HepG2 (cell line): ENCODE results near the gene PRKACG. TPM values are rescaled to one million over a fixed set of nuclear protein-coding genes. Genes with fewer than 3 reads are reported as not detected.

Source experiments
- ATAC-seq: fragments of 200-7000 bp; cut with Tn5 transposase; 3 replicates; pipeline ENCODE4 v1.9.1; 2020; ENCODE audit warnings: mild to moderate bottlenecking, moderate library complexity
- BruUV-seq: library from RNA; stranded (reverse); fragments of 400-500 nt; replicated peaks from 2 replicates; lab custom pipeline; 2021; lab: Mats Ljungman, UMichigan
- CTCF ChIA-PET: fragments of 300-600 bp; formaldehyde crosslinking; extraction: SDS; loops from one replicate; lab custom pipeline; 2021; ENCODE audit warnings: low total read pairs, inconsistent platforms, low intra/inter-chr PET ratio; lab: Yijun Ruan, JAX
- POLR2A ChIA-PET: fragments of 350-600 bp; sonication (Branson Sonifier 250); formaldehyde crosslinking; loops from one replicate; lab custom pipeline; 2020; ENCODE audit warnings: antibody characterized with exemption, inconsistent platforms; lab: Yijun Ruan, JAX
- DNase-seq: peaks from one replicate; pipeline ENCODE4 v3.0.0-alpha.2; 2015; ENCODE audit warnings: low spot score
- FAIRE-seq: peaks from 3 replicates; lab custom pipeline; 2011; peaks lifted over from hg19 to GRCh38; lab: Jason Lieb, UNC
- H2AFZ ChIP-seq: one replicate; pipeline ENCODE4 v1.6.1; 2011; ENCODE audit warnings: low read length, inconsistent platforms
- H3K27ac ChIP-seq: fragments of 300-600 bp; 3 replicates; pipeline ENCODE4 v1.8.0; 2011; ENCODE audit warnings: mixed run types, mild to moderate bottlenecking, mixed read lengths, low read length, inconsistent platforms; ENCODE audit not compliant: insufficient read depth; ENCODE audit errors: extremely low read length
- H3K27me3 ChIP-seq, 2 experiments: fragments of 200-600 bp in 1 of 2; 2 replicates in 1 of 2; 3 replicates in 1 of 2; pipeline versions ENCODE4 v1.6.0 to v1.8.0; 2011; ENCODE audit warnings: low read length in 2 of 2, mild to moderate bottlenecking in 2 of 2, moderate library complexity in 2 of 2, inconsistent platforms in 1 of 2; ENCODE audit not compliant: insufficient read depth in 2 of 2, control insufficient read depth in 1 of 2
- H3K36me3 ChIP-seq, 2 experiments: fragments of 200-600 bp in 1 of 2; replicated peaks in 1 of 2; 2 replicates in 1 of 2; 3 replicates in 1 of 2; pipeline versions ENCODE4 v1.5.1 to v1.8.0; 2011; ENCODE audit warnings: low read length in 2 of 2, inconsistent platforms in 1 of 2; ENCODE audit not compliant: insufficient read depth in 2 of 2, control insufficient read depth in 1 of 2
- H3K4me1 ChIP-seq: 2 replicates; pipeline ENCODE4 v1.5.1; 2012; ENCODE audit warnings: low read length, inconsistent platforms; ENCODE audit not compliant: insufficient read depth
- H3K4me2 ChIP-seq: 2 replicates; pipeline ENCODE4 v1.6.0; 2011; ENCODE audit warnings: low read depth, low read length, inconsistent platforms
- H3K4me3 ChIP-seq, 3 experiments: fragments of 200-600 bp in 1 of 3; sonication (generic), shearing (Covaris generic) in 1 of 3; replicated peaks in 1 of 3; 2 replicates each; pipeline ENCODE4 v1.5.1; 2011 to 2016; ENCODE audit warnings: low read length in 3 of 3, inconsistent platforms in 2 of 3, low read depth in 2 of 3, mild to moderate bottlenecking in 2 of 3, control low read depth in 1 of 3, mixed read lengths in 1 of 3; ENCODE audit not compliant: insufficient read depth in 1 of 3
- H3K79me2 ChIP-seq: one replicate; pipeline ENCODE4 v1.6.1; 2011; ENCODE audit warnings: low read length, inconsistent platforms; ENCODE audit not compliant: insufficient read depth
- H3K9ac ChIP-seq: 2 replicates; pipeline ENCODE4 v1.6.0; 2011; ENCODE audit warnings: mild to moderate bottlenecking, low read depth, low read length, inconsistent platforms; ENCODE audit not compliant: insufficient read depth
- H3K9me3 ChIP-seq: 2 replicates; pipeline ENCODE4 v1.5.1; 2012; ENCODE audit warnings: mild to moderate bottlenecking, low read length
- H4K20me1 ChIP-seq: 2 replicates; pipeline ENCODE4 v1.6.0; 2011; ENCODE audit warnings: inconsistent platforms, mild to moderate bottlenecking, low read length, moderate library complexity; ENCODE audit not compliant: insufficient read depth
- FIP1L1 ChIP-seq: fragments of 200-400 bp; formaldehyde crosslinking; IDR thresholded peaks from 2 replicates; pipeline ENCODE4 v1.6.1; 2018; ENCODE audit warnings: low read depth, mild to moderate bottlenecking, low read length, moderate library complexity, borderline replicate concordance; ENCODE audit not compliant: insufficient read depth
- NFIB ChIP-seq: sonication (generic); formaldehyde crosslinking; IDR thresholded peaks from 2 replicates; pipeline ENCODE4 v1.9.0; 2021; ENCODE audit warnings: missing genetic modification reagents, mild to moderate bottlenecking, borderline replicate concordance
- POGZ ChIP-seq: sonication (generic); formaldehyde crosslinking; IDR thresholded peaks from 2 replicates; pipeline ENCODE4 v1.4.0; 2020; ENCODE audit warnings: mild to moderate bottlenecking, missing genetic modification reagents
- SALL1 ChIP-seq: sonication (generic); formaldehyde crosslinking; IDR thresholded peaks from 2 replicates; pipeline ENCODE4 v1.8.0; 2022; ENCODE audit warnings: mild to moderate bottlenecking, missing genetic modification reagents
- SMARCC2 ChIP-seq: fragments of 450-650 bp; IDR thresholded peaks from 2 replicates; pipeline ENCODE4 v1.6.1; 2017; ENCODE audit warnings: antibody characterized with exemption, mild to moderate bottlenecking
- ZBED4 ChIP-seq: sonication (generic); formaldehyde crosslinking; IDR thresholded peaks from 2 replicates; pipeline ENCODE4 v1.4.0; 2020; ENCODE audit warnings: missing genetic modification reagents, borderline replicate concordance
- ZNF180 ChIP-seq: sonication (generic); formaldehyde crosslinking; IDR thresholded peaks from 2 replicates; pipeline ENCODE4 v1.4.0; 2020; ENCODE audit warnings: low read depth, missing genetic modification reagents, borderline replicate concordance
- ZNF264 ChIP-seq: sonication (generic); formaldehyde crosslinking; IDR thresholded peaks from 2 replicates; pipeline ENCODE4 v1.4.0; 2020; ENCODE audit warnings: missing genetic modification reagents
- ZNF296 ChIP-seq: sonication (generic); formaldehyde crosslinking; conservative IDR thresholded peaks from 2 replicates; pipeline ENCODE4 v1.5.0; 2020; ENCODE audit warnings: mild to moderate bottlenecking, missing genetic modification reagents
- ZNF558 ChIP-seq: sonication (generic); formaldehyde crosslinking; IDR thresholded peaks from 2 replicates; pipeline ENCODE4 v1.9.0; 2022; ENCODE audit warnings: mild to moderate bottlenecking, missing genetic modification reagents, borderline replicate concordance
- ZNF576 ChIP-seq: sonication (generic); formaldehyde crosslinking; IDR thresholded peaks from 2 replicates; pipeline ENCODE4 v1.4.0; 2020; ENCODE audit warnings: mild to moderate bottlenecking, missing genetic modification reagents
- ZNF672 ChIP-seq: sonication (generic); formaldehyde crosslinking; IDR thresholded peaks from 2 replicates; pipeline ENCODE4 v1.8.1; 2022; ENCODE audit warnings: missing genetic modification reagents
- ZNF788 ChIP-seq: sonication (generic); formaldehyde crosslinking; IDR thresholded peaks from 2 replicates; pipeline ENCODE4 v1.5.0; 2020; ENCODE audit warnings: mild to moderate bottlenecking, missing genetic modification reagents, borderline replicate concordance
- ZNF841 ChIP-seq: sonication (generic); formaldehyde crosslinking; IDR thresholded peaks from 2 replicates; pipeline ENCODE4 v1.8.1; 2023; ENCODE audit warnings: missing genetic modification reagents, borderline replicate concordance
- WGBS: methylation state at CpG from one replicate; pipeline ENCODE4 v1.1.6; 2017; ENCODE audit warnings: low lambda C conversion rate; 5-methylcytosine and 5-hydroxymethylcytosine counted together
- in situ Hi-C: cut with HindIII; loops from 2 replicates; pipeline ENCODE4 v1.10.0; 2017; ENCODE audit warnings: low pct_unique_long_range_greater_than_20kb; ENCODE audit not compliant: extremely low pct_ligation_motif_present
- intact Hi-C: fragments of 100-400 bp; cut with micrococcal nuclease; formaldehyde crosslinking; loops from one replicate; pipeline ENCODE4 v1.10.0; 2022; ENCODE audit not compliant: unreplicated experiment
- polyA plus RNA-seq, 8 experiments: library from polyadenylated mRNA; depleted of rRNA in 3 of 8; stranded (reverse) in 7 of 8; unstranded in 1 of 8; fragments of >200 nt; fragmentation: Illumina TruSeq in 4 of 8; extraction: Trizol in 4 of 8; gene quantifications; 2 replicates each; pipeline versions ENCODE4 v1.2.1 to v1.2.3, GENCODE V29; 2011 to 2016; ENCODE audit warnings: low read depth in 4 of 8, missing spikeins in 1 of 8, mixed read lengths in 1 of 8; ENCODE audit not compliant: insufficient read depth in 1 of 8
- total RNA-seq, 5 experiments: library from RNA; depleted of rRNA; stranded (reverse); fragments of >200 nt; fragmentation: Illumina TruSeq; extraction: Trizol; gene quantifications; 2 replicates each; pipeline ENCODE4 v1.2.3, GENCODE V29; 2016; ENCODE audit warnings: low read depth in 1 of 5

Gene PRKACG
- total and polyA plus RNA-seq, 2 of the 13 experiments (the other 11 are each of a cell fraction or from before 2014, with no cell fraction given), result not detected

GRCh38 chr9:69040646-69041045 lies 26.7 kb upstream of the PRKACG start:
- H3K36me3 ChIP-seq, result peaks cover 0 to 33% of the 10 kb centered on the region in 2 experiments; a peak in 4 of 5 replicates
- CTCF ChIA-PET, result no interaction called here
- TF ChIP-seq ZNF264 (CRISPR knock-in tag) (peak; percentile 95), ZNF576 (no peak)
- no peak overlapping the region for H3K27ac ChIP-seq
- H2AFZ ChIP-seq, result no peak overlapping the region
- intact Hi-C loops (no loop called here), in situ Hi-C loops (no loop called here)
- ATAC-seq (no peak), FAIRE-seq (no peak), DNase-seq (no peak)
- no TSS peak for BruUV-seq
- no peaks in the 10 kb centered on the region for H3K9me3 ChIP-seq
- no peak overlapping the region for H3K4me2 ChIP-seq
- 94% methylated on average over 1 of the region's 2 CpGs for WGBS
- peaks cover under 1% of the 10 kb centered on the region; the same call in 1 of the 2 replicates for H4K20me1 ChIP-seq
- H3K4me3 ChIP-seq, result no peak overlapping the region
- H3K4me1 ChIP-seq, result peaks cover 59% of the 10 kb centered on the region
- H3K9ac ChIP-seq, result no peak overlapping the region
- POLR2A ChIA-PET, result no interaction called here
- H3K27me3 ChIP-seq, result no peaks in the 10 kb centered on the region
- peaks cover 88% of the 10 kb centered on the region for H3K79me2 ChIP-seq

- DNase-seq (peak; percentile 51), FAIRE-seq (peak; percentile 70), ATAC-seq (peak; percentile 49)
- ChIA-PET POLR2A (interaction anchor here (0.9 to 1.4 kb wide), 5 partner anchors 68 to 154 kb away, joined by 4 to 5 read pairs (median 4); no protein-coding TSS in a partner anchor), CTCF (no interaction called here)
- Histone ChIP-seq H3K4me1 (peaks cover 32% of the 10 kb centered on the region), H2AFZ (no peak overlapping the region), H3K36me3 (peaks cover 0 to 15% of the 10 kb centered on the region in 2 experiments; a peak in 3 of 5 replicates), H4K20me1 (no peaks in the 10 kb centered on the region; the same call in 1 of the 2 replicates), H3K27me3 (no peaks in the 10 kb centered on the region), H3K9me3 (no peaks in the 10 kb centered on the region), H3K27ac (peak overlapping the region; percentile 86), H3K4me2 (peak overlapping the region; percentile 89), H3K79me2 (peaks cover 56% of the 10 kb centered on the region), H3K9ac (peak overlapping the region; percentile 82), H3K4me3 (peak overlapping the region; percentile 72 to 86 (median 82))
- intact Hi-C loops, result no loop called here
- BruUV-seq, result no TSS peak
- in situ Hi-C loops, result no loop called here
- 2% methylated on average over 10 of the region's 10 CpGs for WGBS
- no peak for TF ChIP-seq ZNF841
- no peak; the same call in 1 of the 2 replicates for TF ChIP-seq ZNF788 (CRISPR knock-in tag)
- TF ChIP-seq ZNF672 (CRISPR knock-in tag), result no peak
- no peak for TF ChIP-seq SMARCC2
- TF ChIP-seq NFIB, result no peak
- TF ChIP-seq ZNF180 (CRISPR knock-in tag), result no peak
- TF ChIP-seq ZNF576, result no peak
- no peak for TF ChIP-seq ZBED4 (CRISPR knock-in tag)
- TF ChIP-seq ZNF558 (CRISPR knock-in tag), result no peak
- no peak for TF ChIP-seq ZNF296 (CRISPR knock-in tag)
- TF ChIP-seq FIP1L1, result no peak
- TF ChIP-seq SALL1, result peak; percentile 54; the same call in 1 of the 2 replicates
- TF ChIP-seq POGZ (CRISPR knock-in tag), result no peak
Measured at GRCh38 chr9:69036799-69037198, 22.9 kb upstream of the PRKACG start.
